GM15510 (cell line): ENCODE data around the gene EPB41L2.

Experiments used
- POLR2A ChIP-seq: IDR thresholded peaks from 3 replicates; pipeline ENCODE4 v1.6.1; 2011; ENCODE audit warnings: borderline replicate concordance; ENCODE audit not compliant: insufficient read length; ENCODE audit errors: extremely low read depth

EPB41L2 gene

GRCh38 chr6:130982135-130982534 is 80.9 kb downstream of the EPB41L2 start:
- TF ChIP-seq POLR2A: no peak

- TF ChIP-seq POLR2A: no peak
Observed at GRCh38 chr6:130981409-130981808, 81.6 kb downstream of the EPB41L2 start.

GRCh38 chr6:130980310-130981032 is 82.6 kb downstream of the EPB41L2 start:
- no peak for TF ChIP-seq POLR2A

GRCh38 chr6:130978660-130979396 is 84.2 kb downstream of the EPB41L2 start:
- no peak for TF ChIP-seq POLR2A

- no peak for TF ChIP-seq POLR2A
Observed at GRCh38 chr6:130978180-130978579, 84.9 kb downstream of the EPB41L2 start.

- no peak for TF ChIP-seq POLR2A
Observed at GRCh38 chr6:130975325-130975724, 87.7 kb downstream of the EPB41L2 start.

- TF ChIP-seq POLR2A: no peak
Observed at GRCh38 chr6:130973521-130974277, 89.3 kb downstream of the EPB41L2 start.

GRCh38 chr6:130971504-130971903 is 91.5 kb downstream of the EPB41L2 start:
- no peak for TF ChIP-seq POLR2A

GRCh38 chr6:130970839-130971410 is 92.1 kb downstream of the EPB41L2 start:
- no peak for TF ChIP-seq POLR2A

GRCh38 chr6:130969791-130970491 is 93.1 kb downstream of the EPB41L2 start:
- no peak for TF ChIP-seq POLR2A

GRCh38 chr6:130969166-130969565 is 93.9 kb downstream of the EPB41L2 start:
- no peak for TF ChIP-seq POLR2A

GRCh38 chr6:130968476-130968875 is 94.6 kb downstream of the EPB41L2 start:
- no peak for TF ChIP-seq POLR2A

- no peak for TF ChIP-seq POLR2A
Observed at GRCh38 chr6:130967502-130968445, 95.3 kb downstream of the EPB41L2 start.
